Measurements from ENCODE around the gene SRD5A3.

Gene SRD5A3

DNA sequence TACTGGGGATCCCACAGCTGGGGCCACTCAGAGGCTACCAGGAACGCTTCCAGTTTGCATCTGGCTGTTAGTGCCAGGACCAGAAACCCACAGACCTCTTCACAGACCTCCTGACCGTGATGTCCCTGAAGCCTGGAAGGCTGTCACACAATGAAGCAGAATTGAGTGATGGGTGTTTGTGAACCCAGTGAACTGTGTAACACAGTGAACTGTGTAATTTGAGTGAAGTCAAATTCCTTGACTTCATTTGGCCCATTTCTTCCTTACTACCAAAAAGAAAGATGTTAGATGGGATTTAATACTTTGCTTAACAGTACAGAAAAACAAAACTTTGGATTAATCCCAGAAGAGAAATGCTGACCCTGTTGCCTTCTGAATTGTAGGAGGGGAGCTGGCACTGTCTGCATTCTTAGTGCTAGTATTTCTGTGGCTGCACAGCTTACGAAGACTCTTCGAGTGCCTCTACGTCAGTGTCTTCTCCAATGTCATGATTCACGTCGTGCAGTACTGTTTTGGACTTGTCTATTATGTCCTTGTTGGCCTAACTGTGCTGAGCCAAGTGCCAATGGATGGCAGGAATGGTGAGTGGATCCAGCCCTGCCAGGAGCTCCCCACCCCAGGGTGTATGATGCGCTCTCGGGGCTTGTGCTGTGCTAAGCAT is 17.8 kb downstream of the SRD5A3 start:
- H3K9me3 ChIP-seq (ENCODE audit: severe bottlenecking): no peaks in the 10 kb centered on the region
- TF ChIP-seq CTCF (IDR thresholded peaks at IDR 0.05; ENCODE audit: poor library complexity, severe bottlenecking): no peak
- ATAC-seq (ENCODE audit: low read depth): no peak
- no peak overlapping the region for H3K4me3 ChIP-seq (ENCODE audit: severe bottlenecking)
- no peak for DNase-seq (ENCODE audit: low spot score)
- H3K27me3 ChIP-seq (ENCODE audit: insufficient read depth, poor library complexity, severe bottlenecking): no peaks in the 10 kb centered on the region
- H3K4me1 ChIP-seq (ENCODE audit: insufficient read depth, poor library complexity, severe bottlenecking): peaks cover 7% of the 10 kb centered on the region
- no peak overlapping the region for H3K27ac ChIP-seq (ENCODE audit: poor library complexity, severe bottlenecking)
- no peaks in the 10 kb centered on the region; the same call in 1 of the 2 replicates for H3K36me3 ChIP-seq (ENCODE audit: low read depth)

DNA sequence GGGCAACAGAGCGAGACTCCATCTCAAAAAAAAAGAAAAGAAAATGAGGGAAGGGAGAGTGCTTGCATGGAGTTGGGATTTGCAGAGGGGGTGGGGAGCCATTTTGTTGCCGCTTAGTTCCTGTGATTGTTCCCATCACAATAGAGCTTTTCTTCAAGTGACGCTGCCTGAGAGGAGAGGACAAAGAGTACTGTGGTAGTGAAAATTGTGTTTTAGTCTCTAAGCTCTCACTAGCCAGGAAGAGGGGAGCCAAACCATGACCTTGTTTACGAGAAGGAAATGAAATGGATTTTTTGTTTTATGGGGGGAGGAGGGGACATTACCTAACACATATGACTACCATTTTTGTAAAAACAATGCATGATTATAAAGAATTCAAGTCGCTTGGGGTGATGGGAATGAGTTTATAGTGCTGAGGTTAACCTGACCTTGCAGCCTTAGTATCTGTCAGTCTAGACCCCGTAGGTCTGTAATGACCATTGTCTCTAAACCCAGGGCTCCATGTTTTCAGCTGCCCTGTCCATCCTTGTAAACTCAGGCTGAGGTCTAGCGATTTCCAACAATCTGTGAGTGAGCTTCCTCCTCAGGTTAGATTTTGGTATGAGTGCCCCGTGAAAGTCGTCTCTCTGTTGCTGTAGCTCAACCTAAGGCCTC is 18.8 kb downstream of the SRD5A3 start:
- Histone ChIP-seq H3K9me3 (ENCODE audit: severe bottlenecking) (no peaks in the 10 kb centered on the region), H3K27ac (ENCODE audit: poor library complexity, severe bottlenecking) (no peak overlapping the region), H3K4me3 (ENCODE audit: severe bottlenecking) (no peak overlapping the region), H3K36me3 (ENCODE audit: low read depth) (no peaks in the 10 kb centered on the region; the same call in 1 of the 2 replicates), H3K27me3 (ENCODE audit: insufficient read depth, poor library complexity, severe bottlenecking) (no peaks in the 10 kb centered on the region), H3K4me1 (ENCODE audit: insufficient read depth, poor library complexity, severe bottlenecking) (no peaks in the 10 kb centered on the region)
- no peak for DNase-seq (ENCODE audit: low spot score)
- ATAC-seq (ENCODE audit: low read depth): no peak
- TF ChIP-seq CTCF (IDR thresholded peaks at IDR 0.05; ENCODE audit: poor library complexity, severe bottlenecking): no peak

DNA sequence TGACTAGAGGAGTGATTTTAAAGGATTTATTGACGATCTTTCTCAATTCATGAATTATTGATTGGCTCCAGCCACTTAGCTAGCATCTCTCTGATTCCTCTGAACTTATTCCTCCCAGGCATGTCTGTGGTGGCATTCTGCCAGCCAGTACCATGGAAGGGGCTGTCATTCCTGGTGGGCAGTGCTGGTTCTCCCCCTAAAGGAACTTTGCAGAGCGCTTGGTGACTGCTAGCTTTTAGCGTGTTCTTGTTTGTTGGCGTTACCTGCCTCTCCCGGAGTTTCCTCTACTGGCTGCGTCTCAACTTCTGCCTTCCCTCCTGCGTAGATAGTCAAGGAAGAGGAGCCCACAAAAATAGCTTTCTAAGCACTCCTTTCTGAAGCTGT is 19.3 kb downstream of the SRD5A3 start:
- no peaks in the 10 kb centered on the region for H3K27me3 ChIP-seq (ENCODE audit: insufficient read depth, poor library complexity, severe bottlenecking)
- no peaks in the 10 kb centered on the region for H3K4me1 ChIP-seq (ENCODE audit: insufficient read depth, poor library complexity, severe bottlenecking)
- no peak for TF ChIP-seq CTCF (IDR thresholded peaks at IDR 0.05; ENCODE audit: poor library complexity, severe bottlenecking)
- H3K27ac ChIP-seq (ENCODE audit: poor library complexity, severe bottlenecking): no peak overlapping the region
- DNase-seq (ENCODE audit: low spot score) (no peak), ATAC-seq (ENCODE audit: low read depth) (no peak)
- H3K4me3 ChIP-seq (ENCODE audit: severe bottlenecking): no peak overlapping the region
- H3K9me3 ChIP-seq (ENCODE audit: severe bottlenecking): no peaks in the 10 kb centered on the region
- no peaks in the 10 kb centered on the region for H3K36me3 ChIP-seq (ENCODE audit: low read depth)

DNA sequence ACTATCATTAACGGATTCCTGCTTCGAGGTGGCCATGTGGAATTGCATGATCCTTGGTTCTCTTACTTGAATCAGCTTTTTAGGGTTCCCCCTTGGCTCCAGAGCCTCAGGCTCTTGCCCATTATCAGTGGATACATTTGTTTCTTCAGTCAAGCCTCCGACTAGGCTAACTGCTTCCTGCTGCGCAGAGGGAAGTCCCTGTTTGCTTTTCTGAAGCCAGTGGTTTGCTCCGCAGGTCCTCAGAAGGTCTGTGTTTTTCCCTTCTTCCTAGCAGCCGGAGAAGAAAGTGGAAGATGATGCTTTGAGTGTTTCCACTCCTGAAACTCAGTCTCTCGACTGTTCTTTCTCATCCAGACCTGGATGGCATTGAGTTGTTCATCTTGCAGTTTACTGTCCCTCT is 20.6 kb downstream of the SRD5A3 start:
- Histone ChIP-seq H3K27ac (ENCODE audit: poor library complexity, severe bottlenecking) (no peak overlapping the region), H3K36me3 (ENCODE audit: low read depth) (no peaks in the 10 kb centered on the region), H3K27me3 (ENCODE audit: insufficient read depth, poor library complexity, severe bottlenecking) (no peaks in the 10 kb centered on the region), H3K9me3 (ENCODE audit: severe bottlenecking) (no peaks in the 10 kb centered on the region), H3K4me1 (ENCODE audit: insufficient read depth, poor library complexity, severe bottlenecking) (no peaks in the 10 kb centered on the region), H3K4me3 (ENCODE audit: severe bottlenecking) (no peak overlapping the region)
- ATAC-seq (ENCODE audit: low read depth) (no peak), DNase-seq (ENCODE audit: low spot score) (no peak)
- no peak for TF ChIP-seq CTCF (IDR thresholded peaks at IDR 0.05; ENCODE audit: poor library complexity, severe bottlenecking)

Measured in RWPE2 (cell line).